Measurements from ENCODE around the gene MT2A. TPM values are rescaled to one million over a fixed set of nuclear protein-coding genes. Genes with fewer than 3 reads are reported as not detected.

MT2A gene
- total RNA-seq, 3 donors from 2014 or later (not counting 1 experiment from before 2014, with no cell fraction given): 33.0 to 81.5 (median 70.6) TPM

DNA sequence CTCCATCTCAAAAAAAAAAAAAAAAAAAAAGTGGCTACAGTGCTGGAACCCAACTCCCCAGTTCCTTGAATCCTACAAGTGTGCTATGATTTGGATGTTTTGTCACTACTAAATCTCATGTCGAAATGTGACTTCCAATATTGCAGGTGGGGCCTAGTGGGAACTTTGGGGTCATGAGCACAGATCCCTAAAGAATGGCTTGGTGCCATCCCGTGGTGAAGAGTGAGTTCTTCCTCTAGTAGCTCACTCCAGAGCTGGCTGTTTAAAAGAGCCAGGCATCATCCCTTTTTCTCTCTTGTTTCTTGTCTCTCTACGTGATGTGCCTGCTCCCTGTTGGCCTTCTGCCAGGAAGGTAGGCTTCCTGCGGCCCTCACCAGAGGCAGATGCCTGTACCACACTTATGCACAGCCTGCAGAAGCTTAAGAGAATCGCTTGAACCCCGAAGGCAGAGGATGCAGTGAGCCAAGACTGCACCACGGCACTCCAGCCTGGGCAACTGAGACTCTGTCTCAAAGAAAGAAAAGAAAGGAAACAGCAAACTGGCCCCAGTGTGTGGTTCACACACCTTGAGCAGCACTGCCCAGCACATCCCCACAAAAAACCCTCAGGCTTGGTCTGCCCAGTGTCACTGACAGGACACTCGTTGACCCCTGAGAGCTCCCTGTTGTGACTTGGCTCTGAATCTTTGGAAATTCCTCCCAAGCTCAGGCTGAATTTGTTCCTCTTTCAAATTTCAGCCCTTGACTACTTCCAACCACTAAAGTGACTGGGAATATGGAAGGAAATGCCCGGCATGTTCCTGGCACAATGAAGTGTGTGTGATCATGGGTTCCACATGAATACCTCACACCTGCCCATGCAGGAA lies 20.3 kb downstream of the MT2A start:
- H3K27me3 ChIP-seq (ENCODE audit: control insufficient read depth, insufficient read depth, low read length): peaks cover 30% of the 10 kb centered on the region
- WGBS (ENCODE audit: insufficient coverage): 77% methylated on average over 9 of the region's 9 CpGs
- no peaks in the 10 kb centered on the region for H3K36me3 ChIP-seq (ENCODE audit: control insufficient read depth, insufficient read depth, low read length)
- intact Hi-C loops (cut with micrococcal nuclease): no loop called here
- no peak overlapping the region for H3K27ac ChIP-seq (ENCODE audit: low read length)
- H3K4me3 Mint-ChIP-seq: no peak overlapping the region
- H3K36me3 Mint-ChIP-seq: no peaks in the 10 kb centered on the region
- no peak for DNase-seq
- peaks cover 23% of the 10 kb centered on the region for H3K4me1 ChIP-seq (ENCODE audit: control insufficient read depth, insufficient read depth, low read length)
- H3K4me1 Mint-ChIP-seq: peaks cover 12 to 22% of the 10 kb centered on the region in 2 donors
- no peaks in the 10 kb centered on the region for H3K9me3 ChIP-seq (ENCODE audit: control insufficient read depth, insufficient read depth, low read length)
- H3K27me3 Mint-ChIP-seq (ENCODE audit: low read depth in 2 of 2): peaks cover 56 to 58% of the 10 kb centered on the region in 2 donors
- ATAC-seq: no peak
- no peaks in the 10 kb centered on the region for H3K9me3 Mint-ChIP-seq
- TF ChIP-seq CTCF (IDR thresholded peaks at IDR 0.05): no peak
- no peak overlapping the region for H3K27ac Mint-ChIP-seq
- H3K4me3 ChIP-seq (ENCODE audit: low read length): no peak overlapping the region

DNA sequence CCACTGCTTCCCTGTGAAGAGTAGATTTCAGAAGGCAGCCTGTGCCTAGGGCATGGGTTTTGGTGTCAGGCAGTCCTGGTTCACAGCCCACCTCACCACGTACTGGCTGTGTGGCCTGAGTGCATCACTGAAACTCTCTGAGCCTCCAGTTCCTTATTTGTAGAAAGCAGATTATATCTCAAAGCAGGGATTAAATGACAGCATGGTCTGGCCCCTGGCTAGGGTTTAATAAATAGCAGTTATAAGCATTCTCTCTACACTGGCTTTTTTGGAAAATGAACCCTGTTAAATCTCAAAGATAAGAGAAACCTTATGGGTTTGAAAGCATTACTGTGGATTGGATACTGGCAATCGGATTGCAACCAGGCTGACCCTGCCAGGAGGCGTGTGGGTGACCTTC lies 21.1 kb downstream of the MT2A start:
- no peaks in the 10 kb centered on the region for H3K9me3 Mint-ChIP-seq
- H3K27ac Mint-ChIP-seq: no peak overlapping the region
- TF ChIP-seq CTCF (IDR thresholded peaks at IDR 0.05): no peak
- ATAC-seq (no peak), DNase-seq (no peak)
- 89% methylated on average over 3 of the region's 3 CpGs for WGBS (ENCODE audit: insufficient coverage)
- peaks cover 34% of the 10 kb centered on the region for H3K27me3 ChIP-seq (ENCODE audit: control insufficient read depth, insufficient read depth, low read length)
- H3K27me3 Mint-ChIP-seq (ENCODE audit: low read depth in 2 of 2): peaks cover 57 to 60% of the 10 kb centered on the region in 2 donors
- peaks cover 12 to 22% of the 10 kb centered on the region in 2 donors for H3K4me1 Mint-ChIP-seq
- no peaks in the 10 kb centered on the region for H3K9me3 ChIP-seq (ENCODE audit: control insufficient read depth, insufficient read depth, low read length)
- H3K4me3 ChIP-seq (ENCODE audit: low read length): no peak overlapping the region
- H3K36me3 ChIP-seq (ENCODE audit: control insufficient read depth, insufficient read depth, low read length): no peaks in the 10 kb centered on the region
- H3K27ac ChIP-seq (ENCODE audit: low read length): no peak overlapping the region
- no peaks in the 10 kb centered on the region for H3K36me3 Mint-ChIP-seq
- peaks cover 23% of the 10 kb centered on the region for H3K4me1 ChIP-seq (ENCODE audit: control insufficient read depth, insufficient read depth, low read length)
- no peak overlapping the region for H3K4me3 Mint-ChIP-seq
- intact Hi-C loops (cut with micrococcal nuclease): no loop called here

GRCh38 chr16:56630134-56630533 lies 21.8 kb downstream of the MT2A start:
- no peaks in the 10 kb centered on the region for H3K9me3 Mint-ChIP-seq
- no peak for TF ChIP-seq CTCF (IDR thresholded peaks at IDR 0.05)
- H3K36me3 Mint-ChIP-seq: no peaks in the 10 kb centered on the region
- Histone ChIP-seq H3K27ac (ENCODE audit: low read length) (no peak overlapping the region), H3K4me1 (ENCODE audit: control insufficient read depth, insufficient read depth, low read length) (peaks cover 21% of the 10 kb centered on the region), H3K27me3 (ENCODE audit: control insufficient read depth, insufficient read depth, low read length) (peaks cover 35% of the 10 kb centered on the region), H3K4me3 (ENCODE audit: low read length) (no peak overlapping the region), H3K36me3 (ENCODE audit: control insufficient read depth, insufficient read depth, low read length) (no peaks in the 10 kb centered on the region), H3K9me3 (ENCODE audit: control insufficient read depth, insufficient read depth, low read length) (no peaks in the 10 kb centered on the region)
- no peak overlapping the region for H3K4me3 Mint-ChIP-seq
- ATAC-seq (no peak), DNase-seq (peak in 1 of 2 donors; percentile 19)
- 71% methylated on average over 3 of the region's 3 CpGs for WGBS (ENCODE audit: insufficient coverage)
- peaks cover 57 to 60% of the 10 kb centered on the region in 2 donors for H3K27me3 Mint-ChIP-seq (ENCODE audit: low read depth in 2 of 2)
- intact Hi-C loops (cut with micrococcal nuclease): no loop called here
- no peak overlapping the region for H3K27ac Mint-ChIP-seq
- H3K4me1 Mint-ChIP-seq: peaks cover 7 to 21% of the 10 kb centered on the region in 2 donors

All from natural killer cell (primary cell).